Measurements from ENCODE around the gene GARNL3.

The GARNL3 gene

DNA sequence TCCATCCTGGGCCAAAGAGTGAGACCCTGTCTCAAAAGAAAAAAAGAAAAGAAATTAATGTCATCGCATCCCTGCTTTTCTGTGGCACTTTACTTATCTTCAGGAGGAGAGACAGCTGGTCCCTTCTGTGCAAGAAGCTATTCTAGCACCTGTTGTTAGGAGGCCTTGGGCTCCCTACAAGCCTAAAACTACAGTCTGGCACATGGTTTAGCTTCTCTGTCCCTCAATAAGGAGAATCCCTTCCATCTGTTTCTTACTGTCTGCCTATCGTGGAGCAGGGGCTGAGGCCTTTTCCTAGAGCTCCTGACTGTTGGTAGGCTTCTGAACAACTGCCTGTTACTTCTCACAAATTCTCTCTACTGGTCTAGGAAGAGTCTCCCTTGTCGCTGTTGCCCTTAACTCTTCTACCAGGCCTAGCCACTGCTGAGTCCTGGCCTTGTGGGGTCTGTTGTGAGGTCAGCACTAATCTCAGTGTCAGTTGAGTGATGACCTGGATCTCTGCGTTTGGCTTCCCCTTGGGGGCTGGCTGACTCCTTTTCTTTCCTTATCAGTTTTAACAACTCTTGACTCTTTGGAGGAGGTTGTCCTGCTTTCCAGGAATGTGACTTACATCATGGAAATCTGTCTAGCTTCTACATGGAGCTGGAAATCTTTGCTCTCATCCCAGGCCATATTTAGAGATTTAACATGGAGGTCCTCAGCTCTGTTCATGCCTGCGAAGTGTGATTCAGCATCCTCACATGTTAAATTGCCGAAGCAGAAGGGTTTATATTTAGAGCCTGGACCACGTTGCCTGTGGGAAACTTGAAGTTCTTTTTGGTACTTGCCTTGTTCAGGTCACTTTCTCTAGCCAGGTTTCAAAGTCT is 5.7 kb upstream of the GARNL3 start:
- TF ChIP-seq, protein P1, sequence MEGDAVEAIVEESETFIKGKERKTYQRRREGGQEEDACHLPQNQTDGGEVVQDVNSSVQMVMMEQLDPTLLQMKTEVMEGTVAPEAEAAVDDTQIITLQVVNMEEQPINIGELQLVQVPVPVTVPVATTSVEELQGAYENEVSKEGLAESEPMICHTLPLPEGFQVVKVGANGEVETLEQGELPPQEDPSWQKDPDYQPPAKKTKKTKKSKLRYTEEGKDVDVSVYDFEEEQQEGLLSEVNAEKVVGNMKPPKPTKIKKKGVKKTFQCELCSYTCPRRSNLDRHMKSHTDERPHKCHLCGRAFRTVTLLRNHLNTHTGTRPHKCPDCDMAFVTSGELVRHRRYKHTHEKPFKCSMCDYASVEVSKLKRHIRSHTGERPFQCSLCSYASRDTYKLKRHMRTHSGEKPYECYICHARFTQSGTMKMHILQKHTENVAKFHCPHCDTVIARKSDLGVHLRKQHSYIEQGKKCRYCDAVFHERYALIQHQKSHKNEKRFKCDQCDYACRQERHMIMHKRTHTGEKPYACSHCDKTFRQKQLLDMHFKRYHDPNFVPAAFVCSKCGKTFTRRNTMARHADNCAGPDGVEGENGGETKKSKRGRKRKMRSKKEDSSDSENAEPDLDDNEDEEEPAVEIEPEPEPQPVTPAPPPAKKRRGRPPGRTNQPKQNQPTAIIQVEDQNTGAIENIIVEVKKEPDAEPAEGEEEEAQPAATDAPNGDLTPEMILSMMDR (conservative IDR thresholded peaks at IDR 0.05; ENCODE audit: low read length): no peak
- TF ChIP-seq EZH2phosphoT487 (IDR thresholded peaks at IDR 0.05; ENCODE audit: borderline replicate concordance): no peak
- H3K9ac ChIP-seq (ENCODE audit: low read depth, low read length, poor library complexity, severe bottlenecking): no peak overlapping the region
- H3K4me1 ChIP-seq (ENCODE audit: insufficient read depth, low read length, poor library complexity, severe bottlenecking): no peaks in the 10 kb centered on the region
- no peak overlapping the region for H2AFZ ChIP-seq (ENCODE audit: low read length)
- no peaks in the 10 kb centered on the region for H3K9me2 ChIP-seq (replicated peaks; ENCODE audit: low read depth, low read length)
- no peaks in the 10 kb centered on the region for H3K9me3 ChIP-seq (ENCODE audit: insufficient read depth, low read depth, low read length)
- no peaks in the 10 kb centered on the region for H3K36me3 ChIP-seq (ENCODE audit: insufficient read depth, low read length)
- no peaks in the 10 kb centered on the region for H3K27me3 ChIP-seq (ENCODE audit: insufficient read depth, low read length, poor library complexity, severe bottlenecking)
- H3K4me2 ChIP-seq (ENCODE audit: low read depth, low read length, poor library complexity, severe bottlenecking): no peak overlapping the region
- H3K4me3 ChIP-seq (ENCODE audit: low read length, poor library complexity, severe bottlenecking): no peak overlapping the region
- no peaks in the 10 kb centered on the region for H3F3A ChIP-seq (ENCODE audit: low read depth)
- H3K79me2 ChIP-seq (ENCODE audit: insufficient read depth, low read length): no peaks in the 10 kb centered on the region
- no peaks in the 10 kb centered on the region for H4K20me1 ChIP-seq (ENCODE audit: insufficient read depth, low read length, poor library complexity, severe bottlenecking)

DNA sequence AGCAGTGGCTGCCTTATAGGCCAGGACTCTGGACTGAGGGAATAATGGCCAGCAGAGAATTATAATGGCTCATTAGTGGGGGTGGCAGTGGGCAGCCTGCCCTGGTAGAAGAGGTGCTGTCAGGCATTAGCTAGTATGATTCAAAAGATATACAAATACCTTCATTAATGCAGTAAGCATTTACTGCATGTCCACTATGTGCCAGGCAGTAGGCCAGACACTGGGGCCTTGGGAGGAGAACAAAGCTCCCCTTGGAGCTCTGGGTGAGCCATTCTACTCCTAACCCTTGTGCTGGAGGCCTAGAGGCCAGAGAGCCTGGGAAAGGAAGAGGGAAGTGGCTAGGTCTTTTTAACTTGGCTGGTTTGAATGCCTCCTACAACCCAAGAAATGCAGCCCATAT is 2.0 kb upstream of the GARNL3 start:
- no peak for TF ChIP-seq EZH2phosphoT487 (IDR thresholded peaks at IDR 0.05; ENCODE audit: borderline replicate concordance)
- TF ChIP-seq, protein P1 (conservative IDR thresholded peaks at IDR 0.05; ENCODE audit: low read length): no peak
- no peaks in the 10 kb centered on the region for H3K79me2 ChIP-seq (ENCODE audit: insufficient read depth, low read length)
- H3K36me3 ChIP-seq (ENCODE audit: insufficient read depth, low read length): no peaks in the 10 kb centered on the region
- H3K9me2 ChIP-seq (replicated peaks; ENCODE audit: low read depth, low read length): no peaks in the 10 kb centered on the region
- no peak overlapping the region for H3K4me2 ChIP-seq (ENCODE audit: low read depth, low read length, poor library complexity, severe bottlenecking)
- no peak overlapping the region for H3K9ac ChIP-seq (ENCODE audit: low read depth, low read length, poor library complexity, severe bottlenecking)
- no peaks in the 10 kb centered on the region for H4K20me1 ChIP-seq (ENCODE audit: insufficient read depth, low read length, poor library complexity, severe bottlenecking)
- no peak overlapping the region for H3K4me3 ChIP-seq (ENCODE audit: low read length, poor library complexity, severe bottlenecking)
- no peaks in the 10 kb centered on the region for H3K27me3 ChIP-seq (ENCODE audit: insufficient read depth, low read length, poor library complexity, severe bottlenecking)
- no peaks in the 10 kb centered on the region for H3F3A ChIP-seq (ENCODE audit: low read depth)
- H3K4me1 ChIP-seq (ENCODE audit: insufficient read depth, low read length, poor library complexity, severe bottlenecking): no peaks in the 10 kb centered on the region
- no peak overlapping the region for H2AFZ ChIP-seq (ENCODE audit: low read length)
- H3K9me3 ChIP-seq (ENCODE audit: insufficient read depth, low read depth, low read length): no peaks in the 10 kb centered on the region

DNA sequence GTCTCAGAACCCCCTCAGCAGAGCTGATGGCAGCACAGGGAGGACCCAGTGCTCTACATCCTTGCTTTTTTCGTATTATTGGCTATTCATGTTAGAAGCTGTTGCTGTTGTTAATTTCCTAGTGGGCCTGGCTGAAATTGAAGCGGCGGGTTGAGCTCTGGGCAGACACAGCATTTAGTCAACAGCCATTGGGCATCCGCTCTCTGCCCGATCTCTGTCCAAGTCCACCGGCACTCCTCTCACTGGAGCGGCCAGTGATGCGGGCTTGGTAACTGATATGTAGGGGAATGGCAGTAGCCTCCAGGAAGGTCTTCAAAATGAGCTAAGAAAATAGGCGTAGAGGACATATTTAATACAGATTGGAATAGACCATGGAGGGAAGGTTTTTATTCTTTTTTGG is 1.3 kb upstream of the GARNL3 start:
- no peaks in the 10 kb centered on the region for H3K36me3 ChIP-seq (ENCODE audit: insufficient read depth, low read length)
- H3K79me2 ChIP-seq (ENCODE audit: insufficient read depth, low read length): no peaks in the 10 kb centered on the region
- no peak overlapping the region for H3K9ac ChIP-seq (ENCODE audit: low read depth, low read length, poor library complexity, severe bottlenecking)
- no peak for TF ChIP-seq EZH2phosphoT487 (IDR thresholded peaks at IDR 0.05; ENCODE audit: borderline replicate concordance)
- TF ChIP-seq, protein P1 (conservative IDR thresholded peaks at IDR 0.05; ENCODE audit: low read length): no peak
- no peak overlapping the region for H3K4me3 ChIP-seq (ENCODE audit: low read length, poor library complexity, severe bottlenecking)
- no peak overlapping the region for H3K4me2 ChIP-seq (ENCODE audit: low read depth, low read length, poor library complexity, severe bottlenecking)
- no peak overlapping the region for H2AFZ ChIP-seq (ENCODE audit: low read length)
- H4K20me1 ChIP-seq (ENCODE audit: insufficient read depth, low read length, poor library complexity, severe bottlenecking): no peaks in the 10 kb centered on the region
- H3K9me3 ChIP-seq (ENCODE audit: insufficient read depth, low read depth, low read length): no peaks in the 10 kb centered on the region
- H3K9me2 ChIP-seq (replicated peaks; ENCODE audit: low read depth, low read length): no peaks in the 10 kb centered on the region
- H3K4me1 ChIP-seq (ENCODE audit: insufficient read depth, low read length, poor library complexity, severe bottlenecking): no peaks in the 10 kb centered on the region
- peaks cover 4% of the 10 kb centered on the region for H3K27me3 ChIP-seq (ENCODE audit: insufficient read depth, low read length, poor library complexity, severe bottlenecking)
- no peaks in the 10 kb centered on the region for H3F3A ChIP-seq (ENCODE audit: low read depth)

All from Loucy (cell line).